Kidney (tissue), 14 donors: ENCODE results near the gene FBXO4. TPM values are rescaled to one million over a fixed set of nuclear protein-coding genes. Genes with fewer than 3 reads are reported as not detected.
"Not testable (repeated sequence)": the region's sequence is repeated elsewhere in the genome, so short reads cannot be mapped to it uniquely, and the experiment has no call there.

ENCODE experiments used
- DNase-seq, 5 donors: peaks; one replicate each; pipeline ENCODE4 v3.0.0-alpha.2; 2013 to 2020
- FAIRE-seq: peaks from 2 replicates; lab custom pipeline; 2012; peaks lifted over from hg19 to GRCh38; lab: Jason Lieb, UNC
- H3K27ac ChIP-seq, 2 donors: one replicate each; pipeline ENCODE4 v1.7.0; 2013; ENCODE audit warnings: low read depth in 2 of 2, low read length in 2 of 2, inconsistent platforms in 1 of 2
- H3K27me3 ChIP-seq: one replicate; pipeline ENCODE4 v1.7.1; 2013; ENCODE audit warnings: low read length, inconsistent platforms; ENCODE audit not compliant: control insufficient read depth, insufficient read depth
- H3K36me3 ChIP-seq, 3 donors: one replicate each; pipeline versions ENCODE4 v1.7.0 to v1.7.1; 2013; ENCODE audit warnings: low read length in 3 of 3, control low read depth in 1 of 3, inconsistent platforms in 1 of 3; ENCODE audit not compliant: insufficient read depth in 3 of 3, control insufficient read depth in 2 of 3
- H3K4me1 ChIP-seq, 3 donors: one replicate each; pipeline versions ENCODE4 v1.7.0 to v1.7.1; 2013; ENCODE audit warnings: low read length in 3 of 3, inconsistent platforms in 1 of 3, low read depth in 1 of 3; ENCODE audit not compliant: control insufficient read depth in 2 of 3, insufficient read depth in 2 of 3
- H3K4me3 ChIP-seq, 3 donors: one replicate each; pipeline versions ENCODE4 v1.7.0 to v1.8.1; 2013; ENCODE audit warnings: low read length in 3 of 3, control low read depth in 1 of 3, inconsistent platforms in 1 of 3
- H3K9ac ChIP-seq, 3 donors: one replicate each; pipeline versions ENCODE4 v1.7.0 to v1.7.1; 2013; ENCODE audit warnings: low read length in 3 of 3, control low read depth in 1 of 3, inconsistent platforms in 1 of 3
- H3K9me3 ChIP-seq, 3 donors: one replicate each; pipeline versions ENCODE4 v1.7.0 to v1.7.1; 2013; ENCODE audit warnings: low read length in 3 of 3, control low read depth in 1 of 3, inconsistent platforms in 1 of 3; ENCODE audit not compliant: control insufficient read depth in 2 of 3, insufficient read depth in 1 of 3
- CTCF ChIP-seq: IDR thresholded peaks from 3 replicates; pipeline ENCODE4 v1.5.1; 2012; ENCODE audit warnings: mild to moderate bottlenecking, moderate library complexity, borderline replicate concordance; ENCODE audit not compliant: insufficient read depth; ENCODE audit errors: extremely low read depth
- intact Hi-C: fragments of 100-400 bp; cut with DNase I; formaldehyde crosslinking; loops from one replicate; pipeline ENCODE4 v1.11.1; 2022
- polyA plus RNA-seq: library from polyadenylated mRNA; stranded (reverse); fragments of 350-450 nt; fragmentation: Illumina TruSeq; extraction: RNeasy Lipid Tissue Mini Kit (QIAGEN cat#74804); gene quantifications from one replicate; pipeline ENCODE4 v1.2.3, GENCODE V29; 2014; ENCODE audit warnings: low read depth, low replicate concordance; ENCODE audit not compliant: insufficient read depth
- total RNA-seq: library from RNA; stranded (reverse); fragmentation: NEBNext Ultra II Directional; extraction: Animal tissue kit (Norgen Biotek cat#: 25700); gene quantifications from one replicate; pipeline ENCODE4 v1.2.1, GENCODE V29; 2021
- donor health status: control.
- donor health status: control.
- donor health status: control.
- donor health status: control.
- donor health status: control.
- donor health status: DM: yes; HTN: yes; CAD: no.
- donor health status: Normal renal cell carcinoma (clear cell type).

FBXO4 gene
- total and polyA plus RNA-seq, 2 donors from 2014 or later: 7.8 to 12.8 TPM

- no peak overlapping the region for H3K27ac ChIP-seq
Measured at GRCh38 chr5:41980396-41980795, 55.3 kb downstream of the FBXO4 start.

GRCh38 chr5:41980870-41981269 lies 55.8 kb downstream of the FBXO4 start:
- DNase-seq (no peak), FAIRE-seq (no peak)
- TF ChIP-seq CTCF: no peak
- Histone ChIP-seq H3K36me3 (no peaks in the 10 kb centered on the region), H3K4me3 (no peak overlapping the region), H3K27ac (no peak overlapping the region), H3K9ac (no peak overlapping the region), H3K4me1 (no peaks in the 10 kb centered on the region), H3K9me3 (no peaks in the 10 kb centered on the region), H3K27me3 (no peaks in the 10 kb centered on the region)
- intact Hi-C loops: no loop called here

More at GRCh38 chr5:41980396-41980795, 55.3 kb downstream of the FBXO4 start:
- no peak for FAIRE-seq
- H3K4me1 ChIP-seq: no peaks in the 10 kb centered on the region
- intact Hi-C loops: no loop called here
- H3K4me3 ChIP-seq: no peak overlapping the region
- peak in 2 of 5 donors; percentile 66 to 68 for DNase-seq
- no peak for TF ChIP-seq CTCF
- H3K9ac ChIP-seq: no peak overlapping the region
- no peaks in the 10 kb centered on the region for H3K9me3 ChIP-seq
- no peaks in the 10 kb centered on the region for H3K36me3 ChIP-seq
- H3K27me3 ChIP-seq: no peaks in the 10 kb centered on the region

GRCh38 chr5:41982858-41983257 lies 57.8 kb downstream of the FBXO4 start:
- not testable (repeated sequence) for FAIRE-seq

GRCh38 chr5:41983284-41983683 lies 58.2 kb downstream of the FBXO4 start:
- FAIRE-seq (no peak), DNase-seq (no peak)
- Histone ChIP-seq H3K4me1 (no peaks in the 10 kb centered on the region), H3K4me3 (no peak overlapping the region), H3K27ac (no peak overlapping the region), H3K9me3 (peaks cover 0 to 5% (median 0%) of the 10 kb centered on the region in 3 donors), H3K27me3 (no peaks in the 10 kb centered on the region), H3K36me3 (no peaks in the 10 kb centered on the region), H3K9ac (no peak overlapping the region)
- no peak for TF ChIP-seq CTCF
- intact Hi-C loops: no loop called here

More at GRCh38 chr5:41982858-41983257, 57.8 kb downstream of the FBXO4 start:
- H3K27me3 ChIP-seq, H3K9me3 ChIP-seq, DNase-seq, H3K36me3 ChIP-seq, intact Hi-C loops, H3K4me3 ChIP-seq, H3K9ac ChIP-seq, H3K4me1 ChIP-seq, H3K27ac ChIP-seq: not testable (repeated sequence)
